A673 (cell line): ENCODE measurements around the gene SCNN1A. TPM values are rescaled to one million over a fixed set of nuclear protein-coding genes. Genes with fewer than 3 reads are reported as not detected.

Source experiments
- BruUV-seq: library from RNA; stranded (reverse); fragments of 400-500 nt; replicated peaks from 2 replicates; lab custom pipeline; 2021; lab: Mats Ljungman, UMichigan
- CTCF ChIA-PET: fragments of 300-600 bp; sonication (Branson Sonifier 250); formaldehyde crosslinking; loops from one replicate; lab custom pipeline; 2022; ENCODE audit warnings: antibody characterized with exemption; lab: Charles Lee
- POLR2A ChIA-PET: fragments of 300-600 bp; sonication (Branson Sonifier 250); formaldehyde crosslinking; loops from one replicate; lab custom pipeline; 2022; ENCODE audit warnings: antibody characterized with exemption; ENCODE audit not compliant: low non-redundant PET; lab: Charles Lee
- DNase-seq: peaks from one replicate; pipeline ENCODE4 v3.0.0-alpha.2; 2015; ENCODE audit warnings: low spot score
- H3K27ac ChIP-seq: fragments of 200-600 bp; sonication (generic); 2 replicates; pipeline ENCODE4 v1.5.1; 2016; ENCODE audit warnings: mixed run types, low read depth, mild to moderate bottlenecking, mixed read lengths, antibody characterized with exemption, low read length; ENCODE audit not compliant: poor library complexity, severe bottlenecking
- H3K27me3 ChIP-seq: fragments of 200-600 bp; sonication (generic); replicated peaks from 2 replicates; pipeline ENCODE4 v1.6.1; 2017; ENCODE audit warnings: mixed run types, low read depth, mild to moderate bottlenecking, mixed read lengths, antibody characterized with exemption, low read length; ENCODE audit not compliant: insufficient read depth, poor library complexity
- H3K36me3 ChIP-seq: fragments of 200-600 bp; sonication (generic); 2 replicates; pipeline ENCODE4 v1.6.1; 2016; ENCODE audit warnings: mixed run types, mild to moderate bottlenecking, mixed read lengths, antibody characterized with exemption, low read length; ENCODE audit not compliant: insufficient read depth, poor library complexity, severe bottlenecking
- H3K4me1 ChIP-seq: fragments of 200-600 bp; sonication (generic); 2 replicates; pipeline ENCODE4 v1.6.1; 2017; ENCODE audit warnings: mixed run types, mild to moderate bottlenecking, mixed read lengths, antibody characterized with exemption, low read length; ENCODE audit not compliant: insufficient read depth, poor library complexity, severe bottlenecking
- H3K4me3 ChIP-seq: fragments of 200-600 bp; sonication (generic); 2 replicates; pipeline ENCODE4 v1.5.1; 2016; ENCODE audit warnings: low read depth, mixed run types, mild to moderate bottlenecking, mixed read lengths, low read length; ENCODE audit not compliant: poor library complexity, severe bottlenecking
- H3K9me3 ChIP-seq: fragments of 200-600 bp; sonication (generic); 2 replicates; pipeline ENCODE4 v1.6.1; 2016; ENCODE audit warnings: mixed run types, low read depth, mild to moderate bottlenecking, mixed read lengths, antibody characterized with exemption, low read length; ENCODE audit not compliant: poor library complexity, severe bottlenecking
- CTCF ChIP-seq: fragments of 300-800, 200-600 bp; sonication (generic); conservative IDR thresholded peaks from 2 replicates; pipeline ENCODE4 v1.5.1; 2017; ENCODE audit warnings: low read depth, mild to moderate bottlenecking, antibody characterized with exemption, low read length, moderate library complexity, mixed read lengths
- EZH2 ChIP-seq: fragments of 200-600 bp; sonication (generic); IDR thresholded peaks from 2 replicates; pipeline ENCODE4 v1.6.1; 2017; ENCODE audit warnings: borderline replicate concordance, low read depth, mild to moderate bottlenecking, mixed read lengths, antibody characterized with exemption, low read length; ENCODE audit not compliant: poor library complexity, severe bottlenecking
- intact Hi-C: fragments of 100-400 bp; cut with micrococcal nuclease; formaldehyde crosslinking; loops from one replicate; pipeline ENCODE4 v1.10.0; 2022; ENCODE audit not compliant: unreplicated experiment
- total RNA-seq: library from RNA; stranded (reverse); gene quantifications from 2 replicates; pipeline ENCODE4 v1.2.3, GENCODE V29; 2021

SCNN1A gene
- total RNA-seq, 1 experiment from 2014 or later, result not detected

GRCh38 chr12:6310771-6311610 is 64.4 kb downstream of the SCNN1A start:
- no peak for DNase-seq
- BruUV-seq, result no TSS peak
- Histone ChIP-seq H3K9me3 (no peaks in the 10 kb centered on the region), H3K4me1 (no peaks in the 10 kb centered on the region), H3K27me3 (no peaks in the 10 kb centered on the region), H3K4me3 (peak overlapping the region; percentile 34), H3K27ac (no peak overlapping the region), H3K36me3 (no peaks in the 10 kb centered on the region)
- CTCF ChIA-PET, result no interaction called here
- POLR2A ChIA-PET, result no interaction called here
- no peak for TF ChIP-seq CTCF
- no peak for TF ChIP-seq EZH2
- intact Hi-C loops, result no loop called here

- H3K4me3 ChIP-seq, result no peak overlapping the region
- H3K27me3 ChIP-seq, result no peaks in the 10 kb centered on the region
- intact Hi-C loops, result no loop called here
- no peak overlapping the region for H3K27ac ChIP-seq
- no peaks in the 10 kb centered on the region for H3K36me3 ChIP-seq
- no peak for DNase-seq
- no peak for TF ChIP-seq CTCF
- TF ChIP-seq EZH2, result no peak
- BruUV-seq, result no TSS peak
- CTCF ChIA-PET, result no interaction called here
- POLR2A ChIA-PET, result no interaction called here
- H3K4me1 ChIP-seq, result no peaks in the 10 kb centered on the region
- no peaks in the 10 kb centered on the region for H3K9me3 ChIP-seq
Observed at GRCh38 chr12:6307529-6307928, 67.8 kb downstream of the SCNN1A start.

GRCh38 chr12:6306599-6307220 is 68.7 kb downstream of the SCNN1A start:
- TF ChIP-seq CTCF, result no peak
- TF ChIP-seq EZH2, result no peak
- BruUV-seq, result no TSS peak
- CTCF ChIA-PET, result no interaction called here

More at GRCh38 chr12:6306599-6307220, 68.7 kb downstream of the SCNN1A start:
- Histone ChIP-seq H3K9me3 (no peaks in the 10 kb centered on the region), H3K27me3 (no peaks in the 10 kb centered on the region), H3K36me3 (no peaks in the 10 kb centered on the region), H3K4me3 (no peak overlapping the region), H3K27ac (no peak overlapping the region), H3K4me1 (no peaks in the 10 kb centered on the region)
- intact Hi-C loops, result no loop called here
- POLR2A ChIA-PET, result no interaction called here
- no peak for DNase-seq
